AG09319 (cell line): ENCODE results near the gene IRX3.

ENCODE experiments used
- DNase-seq: peaks from one replicate; pipeline ENCODE4 v3.0.0-alpha.2; 2010; ENCODE audit warnings: low read depth; ENCODE audit errors: extremely low read depth
- TF ChIP-seq, protein P1 (sequence below): IDR thresholded peaks from 2 replicates; pipeline ENCODE4 v1.5.1; 2011; ENCODE audit warnings: low read depth, mild to moderate bottlenecking, inconsistent platforms, low read length, moderate library complexity

The IRX3 gene

DNA sequence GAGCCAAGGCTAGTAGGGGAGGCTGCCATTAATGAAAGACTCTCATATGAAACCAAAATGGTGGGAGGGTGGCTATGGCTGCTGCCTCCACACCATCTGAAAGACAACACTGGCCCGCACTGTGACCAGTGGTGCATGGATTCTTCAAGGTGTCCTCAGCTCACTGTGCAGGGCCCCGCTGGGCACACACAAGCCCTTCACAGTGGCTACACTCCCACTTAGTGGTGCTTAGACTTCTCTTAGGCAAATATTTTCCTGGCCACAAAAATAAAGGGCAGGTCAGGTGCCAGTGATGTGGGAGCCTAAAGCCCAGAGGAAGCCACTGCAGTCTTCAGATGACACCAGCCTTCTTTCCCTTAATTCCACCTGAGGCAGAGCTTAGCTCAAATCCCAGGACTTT lies 38.1 kb upstream of the IRX3 start:
- TF ChIP-seq, protein P1, sequence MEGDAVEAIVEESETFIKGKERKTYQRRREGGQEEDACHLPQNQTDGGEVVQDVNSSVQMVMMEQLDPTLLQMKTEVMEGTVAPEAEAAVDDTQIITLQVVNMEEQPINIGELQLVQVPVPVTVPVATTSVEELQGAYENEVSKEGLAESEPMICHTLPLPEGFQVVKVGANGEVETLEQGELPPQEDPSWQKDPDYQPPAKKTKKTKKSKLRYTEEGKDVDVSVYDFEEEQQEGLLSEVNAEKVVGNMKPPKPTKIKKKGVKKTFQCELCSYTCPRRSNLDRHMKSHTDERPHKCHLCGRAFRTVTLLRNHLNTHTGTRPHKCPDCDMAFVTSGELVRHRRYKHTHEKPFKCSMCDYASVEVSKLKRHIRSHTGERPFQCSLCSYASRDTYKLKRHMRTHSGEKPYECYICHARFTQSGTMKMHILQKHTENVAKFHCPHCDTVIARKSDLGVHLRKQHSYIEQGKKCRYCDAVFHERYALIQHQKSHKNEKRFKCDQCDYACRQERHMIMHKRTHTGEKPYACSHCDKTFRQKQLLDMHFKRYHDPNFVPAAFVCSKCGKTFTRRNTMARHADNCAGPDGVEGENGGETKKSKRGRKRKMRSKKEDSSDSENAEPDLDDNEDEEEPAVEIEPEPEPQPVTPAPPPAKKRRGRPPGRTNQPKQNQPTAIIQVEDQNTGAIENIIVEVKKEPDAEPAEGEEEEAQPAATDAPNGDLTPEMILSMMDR, result no peak
- DNase-seq, result no peak

DNA sequence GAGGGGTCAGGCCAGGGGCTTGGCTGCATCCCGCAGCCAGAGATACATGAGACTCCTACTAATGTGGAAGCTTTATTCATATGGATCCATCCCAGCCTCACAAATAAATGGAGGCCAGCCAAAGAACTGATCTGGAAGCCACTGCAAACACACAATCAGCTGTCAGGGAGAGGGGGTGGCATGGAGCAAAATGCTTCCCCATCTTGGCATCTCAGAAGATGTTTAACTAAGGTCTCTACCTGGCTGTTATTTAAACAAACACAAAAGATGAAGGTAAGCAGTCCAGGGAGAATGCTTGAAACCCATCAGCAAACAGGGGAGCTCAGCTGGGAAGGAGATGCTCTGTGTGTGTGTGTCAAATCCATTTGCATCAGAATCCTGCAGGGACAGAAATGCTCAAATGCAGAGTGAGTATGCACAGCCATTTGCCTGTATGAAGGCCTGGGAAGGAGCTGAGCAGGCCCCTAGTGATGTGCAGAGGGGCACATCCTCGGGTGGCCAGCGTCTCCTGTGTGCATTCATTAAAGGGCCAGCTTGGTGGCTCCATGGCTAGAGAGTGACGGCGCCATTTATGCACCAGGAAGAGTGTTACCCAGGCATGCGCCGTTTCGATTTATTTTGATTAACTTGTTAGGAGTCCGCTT lies 34.2 kb upstream of the IRX3 start:
- TF ChIP-seq, protein P1, result no peak

DNA sequence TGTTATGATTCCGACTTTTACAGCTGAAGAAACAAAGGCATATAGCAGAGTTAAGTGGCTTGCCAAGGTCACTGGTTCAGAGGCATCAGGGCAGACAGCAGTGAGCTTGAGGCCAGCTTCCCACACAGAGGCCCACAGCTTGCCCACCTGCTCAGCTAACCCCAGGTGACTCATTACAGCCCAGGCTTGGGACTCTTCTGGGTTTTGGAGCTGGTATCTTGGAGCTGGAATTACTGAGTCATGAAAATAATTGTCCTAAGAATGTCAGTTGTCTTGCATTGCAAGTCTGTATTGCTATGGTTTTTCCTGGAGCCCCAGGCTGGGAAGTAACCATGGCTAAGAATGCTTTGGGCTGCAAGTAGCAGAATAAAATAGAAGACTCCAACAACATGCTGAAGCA lies 32.4 kb upstream of the IRX3 start:
- TF ChIP-seq, protein P1, result no peak
- no peak for DNase-seq

More for the DNA sequence above, 34.2 kb upstream of the IRX3 start:
- no peak for DNase-seq

DNA sequence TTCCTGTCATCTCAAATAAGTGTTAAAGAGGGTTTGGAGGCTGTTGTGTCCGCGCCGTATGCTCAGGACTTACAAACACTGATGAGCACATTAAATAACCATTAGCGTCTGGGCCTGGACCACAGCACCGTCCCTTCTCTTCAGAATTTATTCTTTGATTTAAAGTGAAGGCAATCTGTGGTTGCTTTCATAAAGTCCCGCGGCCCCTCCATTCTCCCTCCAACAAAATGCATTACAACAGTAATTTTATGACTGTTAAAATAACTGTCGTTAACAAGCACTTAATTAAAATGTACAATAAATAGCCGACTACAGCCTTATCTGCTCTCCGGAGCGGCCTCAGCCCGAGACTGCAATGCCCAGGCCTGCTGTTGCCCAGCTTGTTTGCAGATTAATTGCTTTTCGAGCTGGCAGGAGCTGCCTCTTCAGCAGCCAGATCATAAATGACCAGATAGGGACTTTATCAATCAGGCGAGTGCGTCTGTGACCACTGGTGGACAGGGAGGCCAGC lies 30.6 kb upstream of the IRX3 start:
- TF ChIP-seq, protein P1, result no peak
- no peak for DNase-seq

DNA sequence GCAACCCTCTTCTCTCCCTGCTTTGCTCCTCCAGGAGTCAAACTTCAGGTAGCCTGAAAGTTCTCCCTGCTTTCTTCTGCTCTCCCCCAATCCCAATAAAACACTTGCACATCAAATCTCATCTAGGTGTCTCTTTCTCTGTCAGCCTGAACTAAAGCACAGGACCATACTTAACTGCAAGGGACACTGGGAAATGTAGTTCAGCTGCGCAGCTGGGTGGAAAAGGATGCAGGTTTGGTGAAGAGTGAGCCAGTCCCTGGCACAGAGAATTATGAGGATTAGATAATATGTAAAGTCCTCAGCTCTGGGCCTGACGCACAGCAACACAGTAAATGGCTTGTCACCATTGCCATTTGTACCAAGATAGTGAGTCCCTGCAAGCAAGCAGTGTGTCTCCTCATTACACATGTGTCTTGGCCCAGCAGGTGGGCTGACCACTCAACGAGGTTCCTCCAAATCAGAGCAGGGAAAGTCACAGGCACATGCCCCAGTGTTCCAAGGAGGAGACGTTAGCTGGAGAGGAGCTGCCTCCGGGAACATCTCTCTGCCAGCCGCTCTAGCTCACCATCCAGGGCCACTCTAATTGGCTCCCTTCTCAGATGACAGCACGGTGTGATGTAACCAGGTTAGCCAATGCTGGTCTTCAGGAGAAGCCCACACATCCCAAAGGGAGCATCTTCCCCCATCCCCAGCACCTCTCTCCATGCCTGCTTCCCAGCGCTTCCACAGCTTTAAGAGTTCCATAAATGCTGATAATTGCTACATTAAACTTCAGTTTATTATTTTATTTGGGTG lies 29.7 kb upstream of the IRX3 start:
- no peak for DNase-seq
- TF ChIP-seq, protein P1, result no peak

DNA sequence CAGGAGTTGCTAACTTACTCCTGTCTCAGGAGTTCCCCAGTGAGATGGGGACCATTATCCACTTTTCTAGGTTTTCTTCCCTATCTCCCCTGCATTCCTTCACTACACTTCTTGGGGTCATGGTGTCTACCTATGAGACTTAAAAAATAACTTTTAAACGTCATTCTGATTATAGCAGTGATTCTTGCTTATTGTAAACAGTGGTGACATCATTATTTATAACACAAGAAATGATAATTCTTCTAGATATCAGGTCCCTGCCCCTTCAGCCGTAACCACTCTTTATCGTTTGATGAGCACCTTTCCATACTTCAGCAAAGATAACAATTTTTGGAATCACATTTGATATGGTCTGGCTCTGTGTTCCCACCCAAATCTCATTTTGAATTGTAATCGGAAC lies 27.2 kb upstream of the IRX3 start:
- no peak for DNase-seq
- TF ChIP-seq, protein P1, result no peak

DNA sequence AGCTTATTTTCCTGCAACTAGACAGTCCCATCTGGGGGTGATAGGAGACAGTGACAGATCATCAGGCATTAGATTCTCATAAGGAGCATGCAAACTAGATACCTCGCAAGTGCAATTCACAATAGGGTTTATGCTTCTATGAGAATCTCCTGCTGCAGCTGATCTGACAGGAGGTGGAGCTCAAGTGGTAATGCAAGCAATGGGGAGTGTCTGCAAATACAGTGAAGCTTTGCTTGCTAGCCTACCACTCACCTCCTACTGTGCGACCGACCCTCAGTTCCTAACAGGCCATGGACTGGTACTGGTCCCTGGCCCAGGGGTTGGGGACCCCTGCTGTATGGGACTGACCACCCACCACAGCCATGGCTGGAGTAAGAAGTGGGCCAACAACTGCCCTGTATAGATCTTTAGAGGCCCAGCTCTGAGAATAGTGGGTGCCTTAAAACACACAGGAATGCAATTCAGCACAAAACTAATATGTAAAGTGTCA lies 26.0 kb upstream of the IRX3 start:
- TF ChIP-seq, protein P1, result no peak
- DNase-seq, result no peak
